Neuronal stem cell (in vitro differentiated cells): ENCODE measurements around the gene ASCL3.

Experiments
- DNase-seq: peaks from one replicate; pipeline ENCODE4 v3.0.0-alpha.2; 2013; ENCODE audit warnings: low spot score
- H2AFZ ChIP-seq: one replicate; pipeline ENCODE4 v1.6.1; 2013; ENCODE audit warnings: mild to moderate bottlenecking, low read length, inconsistent platforms
- H2AK5ac ChIP-seq: 2 replicates; pipeline ENCODE4 v1.6.1; 2013; ENCODE audit warnings: low read depth, mild to moderate bottlenecking, inconsistent platforms, low read length, moderate library complexity, mixed read lengths
- H2BK120ac ChIP-seq: 2 replicates; pipeline ENCODE4 v1.6.1; 2013; ENCODE audit warnings: low read depth, mild to moderate bottlenecking, inconsistent platforms, low read length, moderate library complexity, mixed read lengths
- H2BK12ac ChIP-seq: one replicate; pipeline ENCODE4 v1.6.1; 2013; ENCODE audit warnings: low read length, inconsistent platforms
- H2BK15ac ChIP-seq: 2 replicates; pipeline ENCODE4 v1.6.1; 2013; ENCODE audit warnings: mild to moderate bottlenecking, low read length, inconsistent platforms, mixed read lengths
- H2BK5ac ChIP-seq: one replicate; pipeline ENCODE4 v1.6.1; 2013; ENCODE audit warnings: inconsistent platforms, mild to moderate bottlenecking, low read length, moderate library complexity
- H3K14ac ChIP-seq: one replicate; pipeline ENCODE4 v1.6.1; 2013; ENCODE audit warnings: low read length, inconsistent platforms
- H3K18ac ChIP-seq: 2 replicates; pipeline ENCODE4 v1.6.1; 2013; ENCODE audit warnings: low read length, inconsistent platforms
- H3K23ac ChIP-seq: 2 replicates; pipeline ENCODE4 v1.6.1; 2013; ENCODE audit warnings: low read depth, mild to moderate bottlenecking, mixed read lengths, low read length, inconsistent platforms; ENCODE audit not compliant: poor library complexity
- H3K27ac ChIP-seq: replicated peaks from 3 replicates; pipeline ENCODE4 v1.5.1; 2013; ENCODE audit warnings: low read length, inconsistent platforms
- H3K27me3 ChIP-seq, 3 experiments: 2 replicates each; pipeline ENCODE4 v1.6.1; 2013; ENCODE audit warnings: low read length in 3 of 3, mild to moderate bottlenecking in 2 of 3, inconsistent platforms in 1 of 3, low read depth in 1 of 3, mixed read lengths in 1 of 3, moderate library complexity in 1 of 3; ENCODE audit not compliant: control insufficient read depth in 3 of 3, insufficient read depth in 3 of 3
- H3K36me3 ChIP-seq, 2 donors: replicated peaks in 1 of 2; 2 replicates each; pipeline ENCODE4 v1.6.1; 2013; ENCODE audit warnings: low read length in 2 of 2; ENCODE audit not compliant: control insufficient read depth in 2 of 2, insufficient read depth in 2 of 2
- H3K4ac ChIP-seq: 2 replicates; pipeline ENCODE4 v1.6.1; 2013; ENCODE audit warnings: inconsistent platforms, mild to moderate bottlenecking, low read length, moderate library complexity
- H3K4me1 ChIP-seq, 2 donors: 1 replicate in 1 of 2; 2 replicates in 1 of 2; pipeline ENCODE4 v1.6.1; 2013; ENCODE audit warnings: low read length in 2 of 2, low read depth in 1 of 2; ENCODE audit not compliant: control insufficient read depth in 2 of 2, insufficient read depth in 1 of 2
- H3K4me2 ChIP-seq: one replicate; pipeline ENCODE4 v1.6.1; 2013; ENCODE audit warnings: mild to moderate bottlenecking, low read length, inconsistent platforms; ENCODE audit not compliant: insufficient read depth, poor library complexity, severe bottlenecking
- H3K4me3 ChIP-seq, 2 donors: 2 replicates each; pipeline ENCODE4 v1.5.1; 2013; ENCODE audit warnings: low read length in 2 of 2, mild to moderate bottlenecking in 2 of 2, inconsistent platforms in 1 of 2, moderate library complexity in 1 of 2
- H3K79me1 ChIP-seq: one replicate; pipeline ENCODE4 v1.6.1; 2013; ENCODE audit warnings: low read depth, mild to moderate bottlenecking, inconsistent platforms, low read length, moderate library complexity
- H3K9ac ChIP-seq: one replicate; pipeline ENCODE4 v1.6.1; 2013; ENCODE audit warnings: mild to moderate bottlenecking, low read depth, low read length, inconsistent platforms; ENCODE audit not compliant: poor library complexity
- H3K9me3 ChIP-seq, 2 donors: replicated peaks in 1 of 2; 2 replicates each; pipeline versions ENCODE3 to v1.6.1; 2013; ENCODE audit warnings: low read length in 2 of 2, mild to moderate bottlenecking in 2 of 2, inconsistent platforms in 1 of 2, low read depth in 1 of 2, mixed read lengths in 1 of 2, moderate library complexity in 1 of 2; ENCODE audit not compliant: control insufficient read depth in 2 of 2, insufficient read depth in 1 of 2
- H4K8ac ChIP-seq: one replicate; pipeline ENCODE4 v1.6.1; 2013; ENCODE audit warnings: low read depth, mild to moderate bottlenecking, inconsistent platforms, low read length, moderate library complexity
- H4K91ac ChIP-seq: one replicate; pipeline ENCODE4 v1.6.1; 2013; ENCODE audit warnings: low read length, low read depth, mild to moderate bottlenecking, inconsistent platforms; ENCODE audit not compliant: poor library complexity
- WGBS, 2 donors: extraction: QIAGEN DNeasy Blood & Tissue Kit; methylation state at CpG; one replicate each; pipeline ENCODE4 v1.1.7; 2013; ENCODE audit warnings: missing lambda C conversion rate in 2 of 2, mixed read lengths in 1 of 2; ENCODE audit not compliant: insufficient read length in 2 of 2, insufficient replicate concordance in 1 of 2; ENCODE audit errors: extremely low coverage in 2 of 2; 5-methylcytosine and 5-hydroxymethylcytosine counted together

Gene ASCL3

GRCh38 chr11:8927233-8927632 lies 15.6 kb downstream of the ASCL3 start:
- peak overlapping the region; percentile 85 for H3K18ac ChIP-seq

GRCh38 chr11:8926236-8926635 lies 16.6 kb downstream of the ASCL3 start:
- no peak overlapping the region for H3K4me2 ChIP-seq
- no peak overlapping the region for H2AFZ ChIP-seq
- H3K18ac ChIP-seq = no peak overlapping the region
- H3K4me1 ChIP-seq = peaks cover 0 to 2% of the 10 kb centered on the region in 2 donors
- no peaks in the 10 kb centered on the region for H3K27me3 ChIP-seq
- no peak overlapping the region for H3K4ac ChIP-seq
- H4K91ac ChIP-seq = no peak overlapping the region
- no peak overlapping the region for H3K27ac ChIP-seq
- H3K9me3 ChIP-seq = no peaks in the 10 kb centered on the region
- no peak overlapping the region for H3K14ac ChIP-seq
- H3K36me3 ChIP-seq = peaks cover 8 to 28% of the 10 kb centered on the region in 2 donors
- no peak overlapping the region for H2BK15ac ChIP-seq
- H3K4me3 ChIP-seq = peak overlapping the region in 1 of 2 donors; percentile 38
- H2BK12ac ChIP-seq = no peak overlapping the region
- no peak overlapping the region for H2BK5ac ChIP-seq
- no peak overlapping the region for H3K23ac ChIP-seq
- no peak overlapping the region for H2BK120ac ChIP-seq
- no peak overlapping the region for H4K8ac ChIP-seq
- no CpG with 5 or more reads among the region's 5 CpGs for WGBS, 2 donors
- DNase-seq = no peak
- H2AK5ac ChIP-seq = no peak overlapping the region
- no peaks in the 10 kb centered on the region for H3K79me1 ChIP-seq
- H3K9ac ChIP-seq = no peak overlapping the region

More at GRCh38 chr11:8927233-8927632, 15.6 kb downstream of the ASCL3 start:
- Histone ChIP-seq H2BK120ac (no peak overlapping the region), H3K4me1 (peaks cover 0 to 2% of the 10 kb centered on the region in 2 donors), H4K8ac (no peak overlapping the region), H4K91ac (no peak overlapping the region), H3K9ac (no peak overlapping the region), H3K9me3 (no peaks in the 10 kb centered on the region), H3K79me1 (no peaks in the 10 kb centered on the region), H3K4me2 (no peak overlapping the region), H2BK5ac (peak overlapping the region; percentile 26), H3K27me3 (no peaks in the 10 kb centered on the region), H3K36me3 (peaks cover 6 to 18% of the 10 kb centered on the region in 2 donors), H2BK12ac (no peak overlapping the region), H3K23ac (no peak overlapping the region), H3K27ac (no peak overlapping the region), H3K4me3 (no peak overlapping the region), H2AFZ (no peak overlapping the region), H3K4ac (no peak overlapping the region), H2BK15ac (no peak overlapping the region), H2AK5ac (no peak overlapping the region), H3K14ac (no peak overlapping the region)
- no CpG with 5 or more reads among the region's 5 CpGs for WGBS, 2 donors
- no peak for DNase-seq

DNA sequence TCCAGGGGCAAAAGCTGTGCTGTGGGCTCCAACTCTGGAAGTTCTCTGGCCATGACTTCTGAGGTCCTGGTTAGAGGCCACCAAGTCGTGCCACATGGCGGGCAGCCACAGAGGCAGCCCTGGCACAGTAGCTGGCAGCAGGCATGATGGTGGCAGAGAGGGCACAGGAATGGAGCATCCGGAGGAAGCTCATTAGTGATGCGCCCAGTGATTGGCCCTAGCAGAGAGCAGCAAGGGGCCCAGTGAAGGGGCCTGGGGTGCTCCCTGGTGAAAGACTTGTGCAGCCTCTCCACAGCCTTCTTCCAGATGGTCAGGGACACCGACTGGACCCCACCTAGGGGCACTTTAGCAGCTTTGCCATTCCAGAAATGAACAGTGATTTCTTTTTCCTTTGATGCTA lies 17.1 kb downstream of the ASCL3 start:
- H3K4me2 ChIP-seq = no peak overlapping the region
- peaks cover 10 to 33% of the 10 kb centered on the region in 2 donors for H3K36me3 ChIP-seq
- H3K18ac ChIP-seq = peak overlapping the region; percentile 54
- H3K27ac ChIP-seq = no peak overlapping the region
- H3K79me1 ChIP-seq = no peaks in the 10 kb centered on the region
- H3K4me3 ChIP-seq = no peak overlapping the region
- no peak overlapping the region for H2AK5ac ChIP-seq
- no peak overlapping the region for H3K23ac ChIP-seq
- H3K9me3 ChIP-seq = no peaks in the 10 kb centered on the region
- H2BK120ac ChIP-seq = no peak overlapping the region
- WGBS, 2 donors = no CpG with 5 or more reads among the region's 5 CpGs
- H2BK15ac ChIP-seq = no peak overlapping the region
- no peak overlapping the region for H3K9ac ChIP-seq
- no peak for DNase-seq
- H4K8ac ChIP-seq = no peak overlapping the region
- H3K4me1 ChIP-seq = peaks cover 0 to 2% of the 10 kb centered on the region in 2 donors
- H3K4ac ChIP-seq = no peak overlapping the region
- no peak overlapping the region for H4K91ac ChIP-seq
- no peak overlapping the region for H2BK12ac ChIP-seq
- no peaks in the 10 kb centered on the region for H3K27me3 ChIP-seq
- H2BK5ac ChIP-seq = no peak overlapping the region
- H3K14ac ChIP-seq = no peak overlapping the region
- no peak overlapping the region for H2AFZ ChIP-seq

DNA sequence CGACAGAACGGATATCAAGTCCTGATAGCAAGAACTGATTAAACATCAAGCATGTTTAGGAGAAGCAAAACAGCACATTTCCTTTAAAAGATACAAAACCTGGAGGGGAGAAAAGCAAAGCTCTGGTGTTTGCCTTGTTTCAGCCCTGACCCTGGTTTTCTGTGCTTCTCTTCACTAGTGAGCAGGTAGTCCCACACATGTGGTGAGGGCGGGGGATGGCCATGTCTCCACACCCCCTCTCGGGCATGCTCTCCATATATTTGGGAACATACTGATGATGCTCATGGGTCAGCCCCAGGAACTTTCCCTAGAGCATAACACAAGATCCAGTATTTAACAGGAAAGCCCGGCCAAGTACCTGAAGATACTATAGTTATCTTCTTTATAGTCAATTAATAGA lies 20.1 kb downstream of the ASCL3 start:
- Histone ChIP-seq H3K9me3 (no peaks in the 10 kb centered on the region), H2BK12ac (no peak overlapping the region), H2BK15ac (no peak overlapping the region), H3K4me3 (no peak overlapping the region), H3K4ac (no peak overlapping the region), H2BK120ac (no peak overlapping the region), H3K79me1 (no peaks in the 10 kb centered on the region), H3K23ac (no peak overlapping the region), H3K4me1 (peaks cover 0 to 8% of the 10 kb centered on the region in 2 donors), H3K9ac (no peak overlapping the region), H3K14ac (no peak overlapping the region), H2BK5ac (no peak overlapping the region), H4K8ac (no peak overlapping the region), H3K4me2 (no peak overlapping the region), H3K18ac (no peak overlapping the region), H3K27me3 (no peaks in the 10 kb centered on the region), H4K91ac (no peak overlapping the region), H2AFZ (no peak overlapping the region), H3K27ac (no peak overlapping the region), H3K36me3 (peaks cover 25 to 61% of the 10 kb centered on the region in 2 donors), H2AK5ac (no peak overlapping the region)
- no CpG with 5 or more reads among the region's 5 CpGs for WGBS, 2 donors
- DNase-seq = no peak
